HL-60 (cell line): ENCODE results near the gene XYLT1.

Experiments used
- DNase-seq, 2 experiments: peaks; one replicate each; pipeline ENCODE4 v3.0.0-alpha.2; 2010 to 2020; ENCODE audit warnings: low read depth in 1 of 2, low spot score in 1 of 2
- H3K27ac ChIP-seq: fragments of 250-450 bp; sonication (Bioruptor Pico); replicated peaks from 2 replicates; pipeline ENCODE4 v1.5.1; 2020; ENCODE audit warnings: mild to moderate bottlenecking, moderate library complexity
- H3K27me3 ChIP-seq: fragments of 250-450 bp; sonication (Bioruptor Pico); 2 replicates; pipeline ENCODE4 v1.5.1; 2021; ENCODE audit warnings: mild to moderate bottlenecking, moderate library complexity; ENCODE audit not compliant: insufficient read depth, poor library complexity, severe bottlenecking
- H3K4me3 ChIP-seq: replicated peaks from 2 replicates; pipeline ENCODE4 v1.5.1; 2011; ENCODE audit warnings: mild to moderate bottlenecking, control low read depth, low read length; ENCODE audit not compliant: insufficient read depth
- GABPA ChIP-seq: IDR thresholded peaks from 2 replicates; pipeline ENCODE4 v1.6.1; 2012; ENCODE audit warnings: low read depth
- POLR2AphosphoS5 ChIP-seq: IDR thresholded peaks from 2 replicates; pipeline ENCODE4 v1.6.1; 2012; ENCODE audit warnings: low read depth
- SPI1 ChIP-seq: IDR thresholded peaks from 2 replicates; pipeline ENCODE4 v1.6.1; 2012; ENCODE audit warnings: low read depth, mild to moderate bottlenecking, borderline replicate concordance
- TF ChIP-seq, protein P1 (sequence below): IDR thresholded peaks from one replicate; pipeline ENCODE4 v1.5.1; 2011; ENCODE audit warnings: low read length, control low read depth, inconsistent platforms; ENCODE audit not compliant: insufficient read depth
- TF ChIP-seq, protein P2 (sequence below): IDR thresholded peaks from 2 replicates; pipeline ENCODE4 v1.6.1; 2012; ENCODE audit warnings: low read depth; ENCODE audit not compliant: insufficient replicate concordance

Gene XYLT1

DNA sequence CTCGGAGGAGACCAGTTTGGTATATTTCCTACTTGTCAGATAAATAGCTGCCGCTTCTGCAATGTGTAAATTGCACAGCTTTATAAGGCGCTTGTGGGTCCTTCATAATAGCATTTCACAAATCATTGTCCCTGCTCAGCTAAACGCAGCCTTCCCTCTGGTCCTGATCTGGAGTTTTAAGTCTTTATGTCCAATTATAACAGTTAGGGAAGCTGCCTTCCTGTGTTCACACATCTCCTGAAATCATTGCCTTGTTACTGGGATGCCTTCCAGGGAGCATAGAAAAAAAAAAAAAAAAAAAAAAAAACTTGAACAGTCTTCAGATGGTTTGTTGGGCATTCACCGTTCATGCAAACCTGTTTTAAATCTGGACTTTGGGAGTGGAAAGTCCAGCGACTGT, 342.0 kb downstream of the XYLT1 start:
- no peaks in the 10 kb centered on the region for H3K27me3 ChIP-seq
- DNase-seq: no peak
- no peak overlapping the region for H3K27ac ChIP-seq
- no peak overlapping the region for H3K4me3 ChIP-seq
- TF ChIP-seq, protein P1, sequence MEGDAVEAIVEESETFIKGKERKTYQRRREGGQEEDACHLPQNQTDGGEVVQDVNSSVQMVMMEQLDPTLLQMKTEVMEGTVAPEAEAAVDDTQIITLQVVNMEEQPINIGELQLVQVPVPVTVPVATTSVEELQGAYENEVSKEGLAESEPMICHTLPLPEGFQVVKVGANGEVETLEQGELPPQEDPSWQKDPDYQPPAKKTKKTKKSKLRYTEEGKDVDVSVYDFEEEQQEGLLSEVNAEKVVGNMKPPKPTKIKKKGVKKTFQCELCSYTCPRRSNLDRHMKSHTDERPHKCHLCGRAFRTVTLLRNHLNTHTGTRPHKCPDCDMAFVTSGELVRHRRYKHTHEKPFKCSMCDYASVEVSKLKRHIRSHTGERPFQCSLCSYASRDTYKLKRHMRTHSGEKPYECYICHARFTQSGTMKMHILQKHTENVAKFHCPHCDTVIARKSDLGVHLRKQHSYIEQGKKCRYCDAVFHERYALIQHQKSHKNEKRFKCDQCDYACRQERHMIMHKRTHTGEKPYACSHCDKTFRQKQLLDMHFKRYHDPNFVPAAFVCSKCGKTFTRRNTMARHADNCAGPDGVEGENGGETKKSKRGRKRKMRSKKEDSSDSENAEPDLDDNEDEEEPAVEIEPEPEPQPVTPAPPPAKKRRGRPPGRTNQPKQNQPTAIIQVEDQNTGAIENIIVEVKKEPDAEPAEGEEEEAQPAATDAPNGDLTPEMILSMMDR: no peak
- TF ChIP-seq, protein P2, sequence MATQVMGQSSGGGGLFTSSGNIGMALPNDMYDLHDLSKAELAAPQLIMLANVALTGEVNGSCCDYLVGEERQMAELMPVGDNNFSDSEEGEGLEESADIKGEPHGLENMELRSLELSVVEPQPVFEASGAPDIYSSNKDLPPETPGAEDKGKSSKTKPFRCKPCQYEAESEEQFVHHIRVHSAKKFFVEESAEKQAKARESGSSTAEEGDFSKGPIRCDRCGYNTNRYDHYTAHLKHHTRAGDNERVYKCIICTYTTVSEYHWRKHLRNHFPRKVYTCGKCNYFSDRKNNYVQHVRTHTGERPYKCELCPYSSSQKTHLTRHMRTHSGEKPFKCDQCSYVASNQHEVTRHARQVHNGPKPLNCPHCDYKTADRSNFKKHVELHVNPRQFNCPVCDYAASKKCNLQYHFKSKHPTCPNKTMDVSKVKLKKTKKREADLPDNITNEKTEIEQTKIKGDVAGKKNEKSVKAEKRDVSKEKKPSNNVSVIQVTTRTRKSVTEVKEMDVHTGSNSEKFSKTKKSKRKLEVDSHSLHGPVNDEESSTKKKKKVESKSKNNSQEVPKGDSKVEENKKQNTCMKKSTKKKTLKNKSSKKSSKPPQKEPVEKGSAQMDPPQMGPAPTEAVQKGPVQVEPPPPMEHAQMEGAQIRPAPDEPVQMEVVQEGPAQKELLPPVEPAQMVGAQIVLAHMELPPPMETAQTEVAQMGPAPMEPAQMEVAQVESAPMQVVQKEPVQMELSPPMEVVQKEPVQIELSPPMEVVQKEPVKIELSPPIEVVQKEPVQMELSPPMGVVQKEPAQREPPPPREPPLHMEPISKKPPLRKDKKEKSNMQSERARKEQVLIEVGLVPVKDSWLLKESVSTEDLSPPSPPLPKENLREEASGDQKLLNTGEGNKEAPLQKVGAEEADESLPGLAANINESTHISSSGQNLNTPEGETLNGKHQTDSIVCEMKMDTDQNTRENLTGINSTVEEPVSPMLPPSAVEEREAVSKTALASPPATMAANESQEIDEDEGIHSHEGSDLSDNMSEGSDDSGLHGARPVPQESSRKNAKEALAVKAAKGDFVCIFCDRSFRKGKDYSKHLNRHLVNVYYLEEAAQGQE: no peak
- no peak for TF ChIP-seq POLR2AphosphoS5
- no peak for TF ChIP-seq GABPA
- no peak for TF ChIP-seq SPI1

DNA sequence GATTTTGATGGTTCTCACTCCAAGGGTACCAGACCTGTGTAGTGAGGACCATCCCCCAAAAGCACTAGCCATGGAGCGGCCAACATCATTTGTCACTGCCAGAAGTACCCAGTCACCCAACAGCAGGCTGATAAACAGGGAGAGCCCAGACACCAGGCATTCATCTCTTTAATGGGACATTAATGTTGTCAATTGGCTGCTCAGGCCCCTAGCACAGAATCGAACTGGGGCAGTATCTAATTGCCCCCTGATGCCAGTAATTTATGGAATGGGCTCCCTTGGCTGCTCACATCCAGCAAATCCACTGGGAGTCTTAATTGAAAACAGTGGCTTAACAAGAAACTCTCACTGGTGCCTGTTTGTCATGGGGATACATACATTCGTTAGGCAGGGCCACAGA, 344.6 kb downstream of the XYLT1 start:
- H3K4me3 ChIP-seq: no peak overlapping the region
- no peak overlapping the region for H3K27ac ChIP-seq
- TF ChIP-seq SPI1 (no peak), GABPA (no peak)
- DNase-seq: no peak
- no peaks in the 10 kb centered on the region for H3K27me3 ChIP-seq

DNA sequence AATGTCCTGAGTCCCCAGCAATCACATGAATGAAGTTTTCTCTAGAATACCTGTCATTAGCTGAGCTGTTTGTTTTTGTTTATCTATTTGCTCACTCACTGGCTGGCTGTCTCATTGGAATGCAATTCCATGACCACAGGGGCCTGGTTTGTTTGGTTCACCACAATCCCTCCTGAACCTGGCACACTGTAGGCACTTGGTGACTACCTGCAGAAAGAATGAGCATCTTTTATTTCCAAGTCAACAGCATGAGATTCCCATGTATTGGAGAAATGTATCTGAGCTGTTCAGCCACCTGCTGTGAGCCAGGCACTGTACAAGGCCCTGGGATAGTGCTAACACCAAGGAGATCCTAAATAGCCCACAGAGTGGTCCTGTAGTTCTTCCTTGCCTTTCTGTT, 345.1 kb downstream of the XYLT1 start:
- H3K27me3 ChIP-seq: no peaks in the 10 kb centered on the region
- H3K27ac ChIP-seq: no peak overlapping the region
- no peak for DNase-seq
- H3K4me3 ChIP-seq: no peak overlapping the region
- TF ChIP-seq, protein P2: no peak
- TF ChIP-seq POLR2AphosphoS5 (no peak), SPI1 (no peak), GABPA (no peak)
- TF ChIP-seq, protein P1: no peak

DNA sequence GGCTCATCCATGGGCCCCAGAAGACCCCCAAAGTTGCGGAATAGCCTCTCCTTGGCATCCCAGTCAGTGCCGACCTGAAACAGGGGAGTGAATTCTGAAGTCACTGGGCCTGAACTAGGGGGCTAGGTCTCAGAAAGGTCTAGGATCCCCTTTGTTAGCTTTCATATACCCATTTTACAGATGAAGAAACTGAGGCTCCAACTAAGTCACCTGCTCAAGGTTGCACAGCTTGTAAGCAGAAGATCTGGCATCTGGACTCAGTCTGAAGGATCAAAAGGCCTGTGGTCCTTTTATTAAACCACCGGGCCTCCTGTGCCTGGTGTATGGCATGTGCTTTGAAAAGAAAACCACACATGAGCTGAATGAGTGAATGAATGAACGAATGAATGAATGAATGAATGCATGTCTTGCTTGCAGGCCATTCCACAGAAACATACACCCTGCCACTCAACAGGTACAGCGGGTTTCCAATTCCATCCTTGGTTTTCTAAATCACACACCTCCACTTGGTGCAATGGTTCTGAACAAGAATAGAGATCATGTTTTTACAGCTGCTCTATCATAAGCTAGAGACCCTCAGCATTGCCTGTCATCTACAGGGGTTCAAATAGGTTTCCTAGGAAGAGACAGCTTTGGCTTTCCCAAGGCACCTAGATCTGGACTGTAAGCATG, 352.7 kb downstream of the XYLT1 start:
- DNase-seq: no peak
- H3K27me3 ChIP-seq: no peaks in the 10 kb centered on the region
- no peak overlapping the region for H3K27ac ChIP-seq
- no peak for TF ChIP-seq POLR2AphosphoS5
- TF ChIP-seq SPI1: no peak
- TF ChIP-seq, protein P2: no peak
- no peak for TF ChIP-seq GABPA
- TF ChIP-seq, protein P1: no peak
- no peak overlapping the region for H3K4me3 ChIP-seq
